NCI-H460 (cell line): Measurements from ENCODE around the gene TSPAN33. TPM values are rescaled to one million over a fixed set of nuclear protein-coding genes. Genes with fewer than 3 reads are reported as not detected.
"Not testable (repeated sequence)": the region's sequence is repeated elsewhere in the genome, so short reads cannot be mapped to it uniquely, and the experiment has no call there.

ENCODE experiments used
- DNase-seq: peaks from one replicate; pipeline ENCODE4 v3.0.0-alpha.2; 2016; ENCODE audit warnings: low read depth; ENCODE audit errors: extremely low read depth
- small RNA-seq, 2 experiments: library from RNA; depleted of rRNA; stranded (forward); fragments of <200 nt; gene quantifications; one replicate each; pipeline ENCODE3, GENCODE V24; 2014
- total RNA-seq: library from RNA; depleted of rRNA; stranded (reverse); fragments of >200 nt; shearing (Covaris generic); gene quantifications from 2 replicates; pipeline ENCODE4 v1.2.3, GENCODE V29; 2014; rRNA removed

The TSPAN33 gene
- total RNA-seq, 1 experiment from 2014 or later: 6.4 TPM

GRCh38 chr7:129205126-129205818 is 60.8 kb downstream of the TSPAN33 start:
- no peak for DNase-seq

- no peak for DNase-seq
Observed at GRCh38 chr7:129205987-129206785, 61.7 kb downstream of the TSPAN33 start.

GRCh38 chr7:129208667-129209066 is 64.2 kb downstream of the TSPAN33 start:
- no peak for DNase-seq

GRCh38 chr7:129209067-129209926 is 64.8 kb downstream of the TSPAN33 start:
- no peak for DNase-seq

- peak; percentile 67 for DNase-seq
Observed at GRCh38 chr7:129210256-129210988, 65.9 kb downstream of the TSPAN33 start.

GRCh38 chr7:129210989-129211312 is 66.4 kb downstream of the TSPAN33 start:
- DNase-seq: no peak

- no peak for DNase-seq
Observed at GRCh38 chr7:129212126-129212525, 67.6 kb downstream of the TSPAN33 start.

- no peak for DNase-seq
Observed at GRCh38 chr7:129212596-129212995, 68.1 kb downstream of the TSPAN33 start.

- no peak for DNase-seq
Observed at GRCh38 chr7:129213828-129214227, 69.3 kb downstream of the TSPAN33 start.

GRCh38 chr7:129215691-129216090 is 71.2 kb downstream of the TSPAN33 start:
- not testable (repeated sequence) for DNase-seq

- not testable (repeated sequence) for DNase-seq
Observed at GRCh38 chr7:129216101-129216715, 71.7 kb downstream of the TSPAN33 start.

GRCh38 chr7:129216821-129217416 is 72.4 kb downstream of the TSPAN33 start:
- DNase-seq: not testable (repeated sequence)

GRCh38 chr7:129218514-129219062 is 74.1 kb downstream of the TSPAN33 start:
- peak; percentile 89 for DNase-seq

GRCh38 chr7:129219166-129219565 is 74.7 kb downstream of the TSPAN33 start:
- DNase-seq: not testable (repeated sequence)

Small RNA genes within 50 kb of the gene (small RNA-seq; reads per million reads assigned to genes)
- gene RNY1P11: 0 reads per million in 2 experiments

Other genes with a start within 250 kb of the TSPAN33 start
- not detected in 2 replicates for gene KCP, start 234.0 kb upstream of the TSPAN33 start, total RNA-seq
- 6.5 and 9.3 TPM in 2 replicates for gene IRF5, start 206.8 kb upstream of the TSPAN33 start, total RNA-seq
- 55.6 and 60.4 TPM in 2 replicates for gene TNPO3, start 89.6 kb upstream of the TSPAN33 start, total RNA-seq
- 7.1 and 7.9 TPM in 2 replicates for gene SMO, start 43.9 kb downstream of the TSPAN33 start, total RNA-seq
- gene AHCYL2, start 80.3 kb downstream of the TSPAN33 start, total RNA-seq: 22.1 and 23.5 TPM in 2 replicates